Measurements from ENCODE around the gene ADCK2.

DNA sequence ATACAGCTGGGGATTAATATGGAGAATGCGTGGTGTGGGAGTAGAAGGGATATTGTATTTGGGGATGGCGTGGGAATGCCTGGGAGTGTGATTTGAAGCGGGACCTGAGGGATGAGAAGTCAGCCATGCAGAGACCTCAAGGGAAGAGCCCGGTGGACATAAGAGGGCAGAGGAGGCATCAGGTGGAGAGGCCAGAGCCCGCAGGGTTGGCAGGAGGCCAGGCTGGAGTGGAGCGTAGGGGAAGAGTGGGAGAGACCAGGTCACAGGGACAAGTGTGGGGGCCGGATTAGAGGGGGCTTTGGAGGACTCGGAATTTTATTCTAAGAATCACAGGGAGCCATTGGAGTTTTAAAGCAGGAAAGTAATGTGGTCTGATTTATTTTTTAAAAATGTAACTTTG, 25.7 kb downstream of the ADCK2 start:
- TF ChIP-seq POLR2AphosphoS5 (IDR thresholded peaks at IDR 0.05; ENCODE audit: low read depth, low read length) (no peak), POLR2A (IDR thresholded peaks at IDR 0.05; ENCODE audit: low read depth, low read length) (no peak), TAF1 (IDR thresholded peaks at IDR 0.05; ENCODE audit: low read depth, low read length) (no peak)

All from GM12891 (cell line).